Activated T-cell treated with anti-CD3 and anti-CD28 coated beads for 48 hours (primary cell): Measurements from ENCODE around the gene PLA2G5.

Experiments used
- DNase-seq: peaks from one replicate; pipeline ENCODE4 v3.0.0-alpha.2; 2020; ENCODE audit warnings: low read depth

Gene PLA2G5

GRCh38 chr1:20068722-20069121 is 1.3 kb upstream of the PLA2G5 start:
- no peak for DNase-seq

GRCh38 chr1:20070357-20070756 is 363 bp downstream of the PLA2G5 start:
- no peak for DNase-seq

GRCh38 chr1:20071416-20071815 is 1.4 kb downstream of the PLA2G5 start:
- no peak for DNase-seq

GRCh38 chr1:20072771-20073170 is 2.8 kb downstream of the PLA2G5 start:
- DNase-seq: no peak

DNA sequence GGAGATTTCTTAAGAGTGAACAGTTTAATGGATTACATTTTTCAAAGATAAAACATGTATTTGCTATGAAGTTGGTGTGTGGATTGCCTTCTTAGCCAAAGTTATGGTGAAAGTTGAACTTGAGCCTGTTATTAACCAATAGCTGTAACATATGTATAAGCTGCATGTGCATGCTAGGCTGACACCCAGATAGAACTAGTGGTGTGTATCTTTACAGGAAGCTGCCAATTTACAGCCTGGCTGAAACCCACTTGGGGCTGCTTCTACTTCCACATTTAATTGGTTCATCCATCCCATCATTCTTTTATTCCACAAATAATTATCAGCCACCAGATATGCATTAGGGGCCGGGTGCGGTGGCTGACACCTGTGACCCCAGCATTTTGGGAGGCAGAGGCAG is 3.3 kb downstream of the PLA2G5 start:
- DNase-seq: no peak

GRCh38 chr1:20074055-20074724 is 4.2 kb downstream of the PLA2G5 start:
- DNase-seq: no peak

- DNase-seq: no peak
These were observed 4.8 kb downstream of the PLA2G5 start for GRCh38 chr1:20074725-20075171.

- no peak for DNase-seq
These were observed 5.4 kb downstream of the PLA2G5 start for GRCh38 chr1:20075345-20075744.

DNA sequence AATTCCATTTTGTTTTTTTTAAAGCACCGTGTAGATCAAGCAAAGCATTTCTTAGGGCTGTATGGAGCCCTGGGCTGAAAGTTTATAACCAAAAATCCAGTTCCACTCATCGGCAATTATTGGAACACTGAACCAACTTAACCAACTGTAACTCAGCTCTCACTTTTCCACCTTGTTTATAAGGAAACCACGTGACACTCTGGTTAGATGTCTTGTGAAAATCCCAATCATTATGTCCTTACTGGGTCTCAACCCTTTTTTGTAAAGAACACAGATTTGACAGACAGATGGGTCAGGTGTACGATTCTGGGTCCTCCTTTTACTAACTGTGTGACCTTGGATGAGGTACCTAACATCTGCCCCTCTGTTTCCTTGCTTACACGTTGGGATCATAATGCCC is 6.2 kb downstream of the PLA2G5 start:
- DNase-seq: no peak

DNA sequence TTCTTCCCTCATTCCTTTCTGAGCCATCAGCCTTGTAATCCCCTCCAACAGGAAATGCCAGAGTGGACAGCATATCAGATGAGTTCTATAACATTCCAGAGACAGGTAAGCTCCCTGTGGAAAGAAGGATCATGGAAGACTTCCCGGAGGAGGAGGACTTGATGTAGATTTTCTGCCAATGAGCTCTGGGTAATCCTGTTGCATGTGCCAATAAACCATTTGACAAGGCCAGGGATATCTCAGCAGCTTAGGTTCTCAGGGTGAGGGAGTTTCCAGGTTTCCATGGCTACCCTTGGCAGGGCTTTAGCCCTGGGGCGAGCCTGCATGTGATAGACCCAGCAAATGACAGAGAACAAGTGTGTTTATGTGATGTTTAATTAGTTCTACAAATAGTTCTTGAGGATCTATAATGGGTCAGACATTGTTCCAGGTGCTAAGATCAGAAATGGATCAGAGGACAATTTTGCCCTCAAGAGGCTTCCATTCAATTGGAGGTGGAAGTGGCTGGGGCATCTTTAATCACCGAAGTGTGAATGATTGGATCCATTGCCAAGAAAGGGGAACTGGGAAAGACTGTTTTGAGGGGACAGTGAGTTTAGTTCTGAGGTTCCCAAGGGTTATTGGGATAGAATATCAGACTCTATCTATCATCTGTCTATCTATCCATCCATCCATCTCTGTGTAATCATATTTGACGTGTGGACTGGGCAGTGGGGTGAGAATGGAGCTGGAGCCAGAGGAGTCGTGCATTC is 6.9 kb downstream of the PLA2G5 start:
- DNase-seq: no peak

DNA sequence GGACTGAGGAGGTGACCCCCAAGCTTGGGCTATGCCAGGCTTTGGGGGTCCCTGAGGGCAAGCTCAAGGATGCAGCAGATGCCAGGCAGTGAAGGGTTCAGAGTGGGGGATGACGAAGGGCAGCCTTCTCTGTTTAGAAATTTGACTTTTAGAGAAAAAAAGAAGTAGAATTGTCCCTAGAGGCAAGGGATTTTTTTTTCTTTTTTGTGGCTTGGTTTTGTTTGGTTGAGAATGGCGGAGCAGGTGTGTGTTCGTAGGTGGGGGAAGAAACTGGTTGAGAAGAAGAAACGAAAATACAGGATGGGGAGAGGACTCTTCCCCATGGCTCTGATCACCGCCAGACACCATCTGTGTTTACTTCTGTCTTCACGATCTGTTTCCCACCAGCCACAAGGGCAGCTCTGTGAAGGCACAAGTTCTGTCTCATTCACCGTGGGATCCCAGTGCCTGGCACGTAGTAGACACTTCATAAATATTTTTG is 8.2 kb downstream of the PLA2G5 start:
- no peak for DNase-seq

DNA sequence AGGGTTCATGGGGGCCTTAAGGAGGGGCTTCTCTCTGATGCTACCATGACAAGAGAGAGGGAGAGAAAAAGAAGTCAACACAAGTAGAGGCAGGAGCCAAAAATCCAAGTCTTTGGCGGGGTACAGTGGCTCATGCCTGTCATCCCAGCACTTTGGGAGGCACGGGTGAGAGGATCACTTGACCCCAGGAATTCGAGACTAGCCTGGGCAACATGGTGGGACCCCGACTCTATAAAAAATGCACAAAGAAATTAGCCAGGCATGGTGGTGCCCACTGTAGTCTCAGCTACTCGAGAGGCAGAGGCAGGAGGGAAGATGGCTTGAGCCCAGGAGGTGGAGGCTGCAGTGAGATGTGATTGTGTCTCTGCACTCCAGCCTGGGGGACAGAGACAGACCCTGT is 8.7 kb downstream of the PLA2G5 start:
- no peak for DNase-seq

GRCh38 chr1:20079661-20080305 is 9.8 kb downstream of the PLA2G5 start:
- no peak for DNase-seq

DNA sequence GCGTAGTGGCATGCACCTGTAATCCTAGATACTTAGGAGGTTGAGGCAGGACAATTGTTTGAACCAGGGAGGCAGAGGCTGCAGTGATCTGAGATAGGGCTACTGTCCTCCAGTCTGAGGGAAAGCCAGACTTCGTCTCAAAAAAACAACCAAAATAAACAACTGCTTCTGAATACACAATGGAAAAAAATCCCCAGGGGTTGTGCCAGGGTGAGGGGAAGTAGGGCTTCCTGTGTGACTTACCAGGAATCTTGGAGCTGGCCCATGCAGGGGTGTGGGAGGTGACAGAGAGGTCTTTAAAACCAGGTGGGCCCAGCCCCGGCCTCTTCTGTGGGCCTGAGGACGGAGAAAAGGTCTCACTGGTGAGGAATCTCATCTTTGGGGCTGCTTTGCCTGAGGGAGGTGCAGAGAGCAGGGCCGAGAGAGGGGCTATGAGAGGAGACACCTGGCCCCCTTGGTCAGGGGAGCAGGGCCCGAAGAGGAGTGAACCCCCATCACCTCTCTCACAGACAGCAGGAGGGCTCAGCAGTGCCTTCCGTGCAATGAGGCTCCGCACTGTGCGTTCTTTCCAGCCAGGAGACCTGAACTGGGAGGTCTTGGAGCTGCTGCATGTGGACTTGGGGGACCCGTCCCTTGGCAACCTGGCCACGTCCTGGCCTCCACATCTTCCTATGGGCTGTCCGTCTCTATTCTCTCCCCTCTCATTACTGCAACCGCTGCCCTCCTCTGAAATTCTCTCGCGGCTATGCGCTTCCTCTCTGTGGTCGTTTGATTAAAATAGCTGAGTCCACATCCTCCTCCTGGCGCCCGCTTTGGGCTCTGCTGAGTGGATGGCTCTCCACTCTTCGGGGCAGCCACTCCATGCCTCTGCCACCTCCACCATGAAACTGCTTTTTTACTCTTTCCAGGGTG is 10.7 kb downstream of the PLA2G5 start:
- no peak for DNase-seq

- no peak for DNase-seq
These were observed 11.4 kb downstream of the PLA2G5 start for GRCh38 chr1:20081353-20081810.

- DNase-seq: no peak
These were observed 12.8 kb downstream of the PLA2G5 start for GRCh38 chr1:20082772-20083171.

GRCh38 chr1:20083178-20083944 is 13.4 kb downstream of the PLA2G5 start:
- DNase-seq: no peak

- DNase-seq: no peak
These were observed 16.8 kb downstream of the PLA2G5 start for GRCh38 chr1:20086800-20087199.

GRCh38 chr1:20087668-20088067 is 17.7 kb downstream of the PLA2G5 start:
- DNase-seq: no peak

DNA sequence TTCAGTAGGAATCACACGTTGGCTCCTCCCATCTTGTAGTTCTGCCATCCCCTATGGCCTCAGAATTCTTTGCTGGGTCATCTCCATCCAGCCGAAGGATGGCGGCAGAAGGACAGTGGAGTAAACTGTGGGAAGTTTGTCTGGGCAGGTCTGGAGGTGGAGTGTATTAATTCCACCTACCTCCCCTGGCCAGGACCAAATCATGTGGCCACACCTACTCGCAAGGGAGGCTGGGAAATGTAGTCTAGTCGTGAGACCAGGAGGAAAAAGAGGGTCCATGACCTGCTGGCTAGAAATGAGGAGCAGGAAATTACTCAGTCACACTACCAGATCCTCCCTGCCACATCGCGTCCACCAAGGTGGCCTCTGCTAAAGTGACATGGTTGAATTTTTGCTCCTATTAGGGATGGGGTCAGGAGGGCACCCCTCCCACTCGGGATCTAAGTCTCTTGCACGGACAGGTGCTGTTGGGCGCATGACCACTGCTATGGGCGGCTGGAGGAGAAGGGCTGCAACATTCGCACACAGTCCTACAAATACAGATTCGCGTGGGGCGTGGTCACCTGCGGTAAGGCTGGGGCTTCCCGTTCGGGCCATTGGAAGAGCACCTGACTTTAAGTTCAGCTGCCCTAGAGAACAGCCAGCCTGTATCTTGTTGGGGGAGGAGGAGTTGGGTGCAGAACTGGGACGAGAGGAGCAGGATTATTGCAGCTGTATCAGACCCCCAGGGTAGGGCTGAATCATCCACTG is 19.5 kb downstream of the PLA2G5 start:
- no peak for DNase-seq
